Testis (tissue), 3 donors: Measurements from ENCODE around the gene PAPPA2. TPM values are rescaled to one million over a fixed set of nuclear protein-coding genes. Genes with fewer than 3 reads are reported as not detected.

ENCODE experiments used
- DNase-seq: peaks from one replicate; pipeline ENCODE4 v3.0.0-alpha.2; 2019
- H3K27ac ChIP-seq, 2 donors: fragments of 200-600 bp; sonication (generic); one replicate each; pipeline ENCODE4 v1.5.1; 2019
- H3K27me3 ChIP-seq: fragments of 200-600 bp; sonication (generic); one replicate; pipeline ENCODE4 v1.5.1; 2019
- H3K36me3 ChIP-seq: fragments of 200-600 bp; sonication (generic); one replicate; pipeline ENCODE4 v1.5.1; 2017; ENCODE audit warnings: low read depth; ENCODE audit errors: missing control alignments
- H3K4me1 ChIP-seq: fragments of 200-600 bp; sonication (generic); one replicate; pipeline ENCODE4 v1.5.1; 2019
- H3K4me3 ChIP-seq, 2 donors: fragments of 200-600 bp; sonication (generic); one replicate each; pipeline ENCODE4 v1.5.1; 2017 to 2019
- H3K9me3 ChIP-seq: fragments of 200-600 bp; sonication (generic); one replicate; pipeline ENCODE4 v1.5.1; 2017
- POLR2A ChIP-seq: fragments of 450-650 bp; IDR thresholded peaks from one replicate; pipeline ENCODE4 v1.6.1; 2017; ENCODE audit warnings: antibody characterized with exemption, mild to moderate bottlenecking, moderate library complexity
- WGBS, 2 donors: methylation state at CpG; one replicate each; pipeline ENCODE4 v1.1.5; 2018; 5-methylcytosine and 5-hydroxymethylcytosine counted together
- intact Hi-C: fragments of 100-400 bp; cut with DNase I; formaldehyde crosslinking; loops from one replicate; pipeline ENCODE4 v1.15.1; 2023; ENCODE audit warnings: low total_unique reads
- polyA plus RNA-seq: library from polyadenylated mRNA; stranded (reverse); fragments of 350-450 nt; fragmentation: Illumina TruSeq; extraction: RNeasy Lipid Tissue Mini Kit (QIAGEN cat#74804); gene quantifications from one replicate; pipeline ENCODE4 v1.2.3, GENCODE V29; 2014; ENCODE audit warnings: low read depth, low replicate concordance; ENCODE audit not compliant: insufficient read depth
- total RNA-seq, 2 donors: library from RNA; depleted of rRNA; stranded (reverse); fragments of >200 nt; gene quantifications; one replicate each; pipeline ENCODE4 v1.2.3, GENCODE V29; 2016
- TF ChIP-seq, protein P1 (sequence below), 3 experiments: fragments of 450-650 bp in 2 of 3; fragments of 200-600 bp in 1 of 3; sonication (generic) in 1 of 3; IDR thresholded peaks; one replicate each; pipeline ENCODE4 v1.5.1; 2016 to 2019; ENCODE audit warnings: antibody characterized with exemption in 3 of 3, mild to moderate bottlenecking in 2 of 3, moderate library complexity in 1 of 3

PAPPA2 gene
- total and polyA plus RNA-seq, 3 donors from 2014 or later = 0.80 to 2.2 (median 2.2) TPM

DNA sequence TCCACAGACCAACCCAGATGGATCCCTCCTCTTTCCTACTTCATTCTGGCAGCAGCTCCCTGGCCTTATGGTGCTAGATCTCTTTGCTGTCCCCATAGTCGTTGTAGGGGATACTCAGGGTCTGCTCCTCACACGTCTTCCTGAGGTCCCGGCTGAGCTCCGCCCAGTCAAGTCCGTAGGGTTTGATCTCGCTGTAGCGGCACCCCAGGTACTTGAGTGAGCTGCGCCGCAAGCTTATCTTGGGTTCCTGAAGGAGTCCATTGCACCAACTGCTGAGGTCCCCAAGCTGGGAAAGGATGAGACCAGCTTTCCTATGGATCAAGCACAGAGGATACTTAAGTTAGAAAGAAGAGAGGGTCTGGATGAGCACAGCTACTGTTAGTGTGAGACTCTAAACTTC, 401.2 kb downstream of the PAPPA2 start:
- 93 to 94% methylated on average over 9 of the region's 9 CpGs for WGBS, 2 donors
- TF ChIP-seq, protein P1, sequence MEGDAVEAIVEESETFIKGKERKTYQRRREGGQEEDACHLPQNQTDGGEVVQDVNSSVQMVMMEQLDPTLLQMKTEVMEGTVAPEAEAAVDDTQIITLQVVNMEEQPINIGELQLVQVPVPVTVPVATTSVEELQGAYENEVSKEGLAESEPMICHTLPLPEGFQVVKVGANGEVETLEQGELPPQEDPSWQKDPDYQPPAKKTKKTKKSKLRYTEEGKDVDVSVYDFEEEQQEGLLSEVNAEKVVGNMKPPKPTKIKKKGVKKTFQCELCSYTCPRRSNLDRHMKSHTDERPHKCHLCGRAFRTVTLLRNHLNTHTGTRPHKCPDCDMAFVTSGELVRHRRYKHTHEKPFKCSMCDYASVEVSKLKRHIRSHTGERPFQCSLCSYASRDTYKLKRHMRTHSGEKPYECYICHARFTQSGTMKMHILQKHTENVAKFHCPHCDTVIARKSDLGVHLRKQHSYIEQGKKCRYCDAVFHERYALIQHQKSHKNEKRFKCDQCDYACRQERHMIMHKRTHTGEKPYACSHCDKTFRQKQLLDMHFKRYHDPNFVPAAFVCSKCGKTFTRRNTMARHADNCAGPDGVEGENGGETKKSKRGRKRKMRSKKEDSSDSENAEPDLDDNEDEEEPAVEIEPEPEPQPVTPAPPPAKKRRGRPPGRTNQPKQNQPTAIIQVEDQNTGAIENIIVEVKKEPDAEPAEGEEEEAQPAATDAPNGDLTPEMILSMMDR (IDR thresholded peaks at IDR 0.05) = no peak
- TF ChIP-seq POLR2A = no peak
- no peak overlapping the region for H3K4me3 ChIP-seq
- H3K27ac ChIP-seq = no peak overlapping the region
- no peaks in the 10 kb centered on the region for H3K9me3 ChIP-seq
- intact Hi-C loops = no loop called here
- H3K27me3 ChIP-seq = no peaks in the 10 kb centered on the region
- H3K4me1 ChIP-seq = no peaks in the 10 kb centered on the region
- DNase-seq = no peak
- no peaks in the 10 kb centered on the region for H3K36me3 ChIP-seq

DNA sequence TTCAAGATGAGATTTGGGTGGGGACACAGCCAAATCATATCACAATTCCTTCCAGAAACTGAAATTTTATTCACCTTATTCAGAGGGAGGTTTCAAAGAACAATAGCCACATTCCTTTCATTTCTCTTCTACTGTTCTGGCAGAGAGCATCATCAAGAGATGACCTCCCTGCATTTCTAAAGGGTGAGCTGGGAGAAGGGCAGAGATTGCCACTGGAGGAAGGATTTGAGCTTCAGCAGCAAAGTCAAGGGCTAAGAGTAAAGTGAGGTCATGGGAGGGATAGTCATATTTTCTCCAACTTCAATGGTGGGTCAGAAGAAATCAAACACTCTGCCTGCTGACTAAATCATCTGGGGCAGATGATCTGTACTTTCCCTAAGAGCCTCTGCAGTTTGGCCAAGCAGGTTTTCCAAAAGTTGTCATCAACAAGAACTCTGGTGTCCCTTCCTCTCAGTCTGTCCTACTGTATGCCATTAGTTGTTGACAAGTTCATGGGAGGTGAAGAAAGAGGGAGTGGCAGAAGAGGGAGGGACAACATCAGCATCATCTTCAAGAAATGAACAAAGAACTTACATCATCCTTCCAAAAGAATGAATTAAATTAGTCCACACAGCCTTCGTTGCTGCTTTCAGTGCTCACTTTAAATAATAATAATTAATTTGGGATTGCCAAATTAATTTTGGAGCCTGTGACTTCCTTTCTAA, 403.2 kb downstream of the PAPPA2 start:
- DNase-seq = no peak
- no peaks in the 10 kb centered on the region for H3K4me1 ChIP-seq
- intact Hi-C loops = no loop called here
- no peak overlapping the region for H3K4me3 ChIP-seq
- no peaks in the 10 kb centered on the region for H3K9me3 ChIP-seq
- H3K36me3 ChIP-seq = no peaks in the 10 kb centered on the region
- no peak overlapping the region for H3K27ac ChIP-seq
- H3K27me3 ChIP-seq = no peaks in the 10 kb centered on the region
- 86 to 89% methylated on average over 1 of the region's 1 CpG for WGBS, 2 donors
- TF ChIP-seq, protein P1 (IDR thresholded peaks at IDR 0.05) = no peak
- no peak for TF ChIP-seq POLR2A

DNA sequence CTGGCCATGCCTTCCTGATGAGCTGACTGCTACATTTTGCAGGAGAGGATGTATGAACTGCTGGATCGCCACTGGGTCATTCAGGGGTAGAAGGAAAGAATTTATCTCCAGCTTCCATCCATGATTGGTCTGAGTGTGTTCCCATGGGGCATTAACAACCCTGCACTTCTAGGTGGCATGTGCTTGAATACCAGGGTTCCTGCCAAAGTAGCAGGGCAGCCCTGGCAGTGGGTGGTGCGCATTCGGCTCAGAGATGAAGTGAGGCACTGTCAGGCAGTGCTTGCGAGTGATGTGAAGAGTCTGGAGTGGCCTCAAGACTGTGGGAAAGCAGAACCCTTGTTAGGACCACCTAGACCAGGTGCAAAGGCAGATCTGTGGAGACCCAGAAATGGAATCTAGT, 406.6 kb downstream of the PAPPA2 start:
- intact Hi-C loops = no loop called here
- Histone ChIP-seq H3K27me3 (no peaks in the 10 kb centered on the region), H3K36me3 (no peaks in the 10 kb centered on the region), H3K27ac (no peak overlapping the region), H3K4me3 (no peak overlapping the region), H3K4me1 (no peaks in the 10 kb centered on the region), H3K9me3 (no peaks in the 10 kb centered on the region)
- TF ChIP-seq, protein P1 (IDR thresholded peaks at IDR 0.05) = no peak
- no peak for TF ChIP-seq POLR2A
- no peak for DNase-seq
- 96% methylated on average over 4 of the region's 4 CpGs for WGBS, 2 donors

DNA sequence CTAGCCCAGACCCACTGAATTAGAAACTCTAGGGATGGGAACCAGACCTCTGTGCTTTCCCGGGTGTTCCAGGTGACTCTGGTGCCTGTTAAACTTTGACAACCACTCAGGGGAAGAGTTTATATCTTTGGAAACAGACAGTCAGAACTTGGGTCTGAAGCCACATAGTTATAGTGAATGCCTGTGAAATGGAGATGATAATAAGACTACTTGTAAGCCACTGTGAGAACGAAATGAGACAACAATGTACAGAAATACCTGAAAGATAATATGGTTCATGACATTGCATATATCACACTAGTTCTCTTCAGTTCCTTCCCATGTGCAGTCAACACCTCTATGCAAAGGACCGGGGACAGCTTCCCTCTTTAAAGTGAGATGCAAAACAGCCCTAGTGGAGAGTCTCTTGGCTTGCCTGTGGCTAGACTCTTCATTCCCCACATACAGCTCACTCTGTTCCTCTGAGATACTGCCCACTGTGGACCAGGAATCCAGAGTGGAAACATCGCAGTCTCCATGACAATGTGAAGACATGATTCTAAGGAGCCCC, 414.1 kb downstream of the PAPPA2 start:
- 91 to 96% methylated on average over 4 of the region's 4 CpGs for WGBS, 2 donors
- H3K36me3 ChIP-seq = no peaks in the 10 kb centered on the region
- H3K4me3 ChIP-seq = no peak overlapping the region
- H3K4me1 ChIP-seq = no peaks in the 10 kb centered on the region
- no peak for DNase-seq
- no peaks in the 10 kb centered on the region for H3K27me3 ChIP-seq
- no peak for TF ChIP-seq POLR2A
- TF ChIP-seq, protein P1 (IDR thresholded peaks at IDR 0.05) = no peak
- H3K9me3 ChIP-seq = no peaks in the 10 kb centered on the region
- intact Hi-C loops = no loop called here
- H3K27ac ChIP-seq = no peak overlapping the region

DNA sequence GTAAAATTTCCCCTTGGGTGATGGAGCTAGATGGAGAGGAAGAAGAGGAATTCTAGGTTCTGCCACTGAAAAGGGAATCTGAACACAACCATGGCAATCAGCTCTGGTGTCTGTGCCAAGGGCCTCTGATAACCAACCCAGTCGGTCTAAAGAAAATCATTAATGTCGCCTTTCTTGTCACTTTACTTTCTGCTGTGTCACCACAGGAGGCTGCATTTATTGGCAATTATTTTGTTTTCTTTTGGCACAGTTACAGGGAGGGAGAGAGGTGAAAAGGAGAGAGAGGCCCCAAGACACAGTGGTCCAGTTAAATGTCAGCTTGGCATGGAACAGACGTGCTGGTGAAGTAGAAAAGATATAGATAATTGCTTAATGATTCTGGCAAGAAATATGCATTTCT, 414.6 kb downstream of the PAPPA2 start:
- 74 to 76% methylated on average over 3 of the region's 3 CpGs for WGBS, 2 donors
- DNase-seq = no peak

More for the DNA sequence above, 414.6 kb downstream of the PAPPA2 start:
- intact Hi-C loops = no loop called here
- Histone ChIP-seq H3K4me1 (no peaks in the 10 kb centered on the region), H3K27me3 (no peaks in the 10 kb centered on the region), H3K9me3 (no peaks in the 10 kb centered on the region), H3K4me3 (no peak overlapping the region), H3K27ac (no peak overlapping the region), H3K36me3 (no peaks in the 10 kb centered on the region)
- TF ChIP-seq POLR2A = no peak
- TF ChIP-seq, protein P1 (IDR thresholded peaks at IDR 0.05) = no peak
